Stimulated activated CD4-positive, alpha-beta T cell treated with anti-CD3 and anti-CD28 coated beads, Interleukin-1b, Interleukin-23, amount 100 ng/mL, for 4 hours (primary cell): ENCODE results near the gene TFB2M.
A peak's percentile ranks its signal among the peaks of the same experiment; 100 is the strongest.
"Not testable (repeated sequence)": the region's sequence is repeated elsewhere in the genome, so short reads cannot be mapped to it uniquely, and the experiment has no call there.

Experiments
- DNase-seq, 2 donors: peaks; one replicate each; pipeline ENCODE4 v3.0.0-alpha.2; 2020; ENCODE audit warnings: low read depth in 2 of 2

TFB2M gene

DNA sequence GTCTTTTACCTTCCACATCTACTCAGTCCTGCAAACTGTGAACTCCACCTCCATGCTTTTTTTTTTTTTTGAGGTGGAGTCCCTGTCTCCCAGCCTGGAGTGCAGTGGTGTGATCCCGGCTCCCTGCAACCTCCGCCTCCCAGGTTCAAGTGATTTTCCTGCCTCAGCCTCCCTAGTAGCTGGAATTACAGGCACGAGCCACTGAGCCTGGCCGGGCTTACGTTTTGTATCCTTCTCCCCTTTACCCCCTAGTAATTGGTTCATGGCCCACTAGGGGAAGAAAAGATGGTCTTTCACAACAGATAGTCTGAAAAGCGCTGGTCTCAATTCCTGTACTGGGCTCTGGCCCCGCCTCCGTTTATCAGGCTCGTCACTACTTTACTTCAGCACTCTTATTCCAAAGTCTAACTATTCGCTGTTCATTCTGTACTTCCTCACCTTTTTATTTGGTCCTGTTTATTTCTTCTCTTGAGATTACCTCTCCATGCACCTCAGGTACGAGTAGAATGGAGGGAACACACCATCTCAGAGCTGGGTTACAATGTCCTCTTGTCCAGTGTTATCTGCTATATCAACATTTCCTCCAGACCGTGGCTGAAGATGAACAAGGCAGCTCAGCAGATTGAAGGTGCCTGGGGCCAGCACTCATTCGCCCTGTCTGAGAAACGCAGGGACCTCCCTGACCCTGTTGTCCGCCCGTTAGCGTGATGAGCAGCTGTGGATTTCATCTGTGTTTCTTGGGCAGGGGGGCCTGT, 16.4 kb upstream of the TFB2M start:
- no peak for DNase-seq

DNA sequence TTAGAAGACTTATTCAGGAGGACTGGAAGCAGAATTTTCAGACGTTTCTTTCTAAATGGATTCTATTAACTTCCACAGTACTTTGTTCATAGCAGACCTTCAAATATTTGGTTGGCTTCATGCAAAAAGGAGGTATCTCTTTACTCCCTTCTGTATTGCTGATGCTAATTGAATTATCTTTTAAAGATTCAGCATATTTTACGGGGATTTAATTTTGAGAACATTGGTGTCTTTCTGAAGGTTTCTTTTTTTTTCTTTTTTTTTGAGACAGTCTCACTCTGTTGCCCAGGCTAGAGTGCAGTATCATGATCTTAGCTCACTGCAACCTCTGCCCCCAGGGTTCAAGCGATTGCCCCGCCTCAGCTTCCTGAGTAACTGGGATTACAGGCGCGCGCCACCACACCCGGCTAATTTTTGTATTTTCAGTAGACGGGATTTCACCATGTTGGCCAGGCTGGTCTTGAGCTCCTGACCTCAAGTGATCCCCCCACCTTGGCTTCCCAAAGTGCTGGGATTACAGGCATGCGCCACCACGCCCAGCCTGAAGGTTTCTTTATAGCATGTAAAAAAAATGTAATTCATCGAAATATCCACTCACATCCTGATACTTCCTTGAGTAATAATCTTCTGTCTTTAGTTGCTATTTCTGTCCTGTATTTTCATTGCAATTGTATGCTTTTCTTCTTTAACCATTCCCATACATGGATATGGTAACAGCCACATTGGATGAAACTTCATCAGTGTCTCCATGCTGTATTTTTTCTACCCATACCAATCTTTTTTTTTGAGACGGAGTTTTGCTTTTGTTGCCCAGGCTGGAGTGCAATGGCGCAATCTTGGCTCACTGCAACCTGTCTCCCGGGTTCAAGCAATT, 14.7 kb upstream of the TFB2M start:
- no peak for DNase-seq

DNA sequence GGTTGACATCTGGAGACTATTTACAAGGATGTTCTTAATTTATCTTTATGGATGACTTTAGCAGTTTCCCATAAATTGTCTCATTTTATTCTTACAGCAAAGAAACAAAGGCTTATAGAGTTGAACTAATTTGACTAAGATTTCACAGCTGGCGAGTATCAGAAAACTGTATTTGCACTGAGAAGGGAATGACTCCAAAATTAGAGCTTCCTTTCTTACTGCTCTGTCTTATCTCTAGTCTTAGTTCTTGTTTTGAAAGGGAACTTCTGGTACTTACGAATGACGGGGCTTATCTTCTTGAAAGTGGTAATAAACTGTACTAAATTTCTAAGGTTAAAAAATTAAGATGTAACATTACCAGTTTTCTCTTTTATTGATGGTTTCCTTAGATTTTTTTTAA, 13.8 kb upstream of the TFB2M start:
- DNase-seq = no peak

DNA sequence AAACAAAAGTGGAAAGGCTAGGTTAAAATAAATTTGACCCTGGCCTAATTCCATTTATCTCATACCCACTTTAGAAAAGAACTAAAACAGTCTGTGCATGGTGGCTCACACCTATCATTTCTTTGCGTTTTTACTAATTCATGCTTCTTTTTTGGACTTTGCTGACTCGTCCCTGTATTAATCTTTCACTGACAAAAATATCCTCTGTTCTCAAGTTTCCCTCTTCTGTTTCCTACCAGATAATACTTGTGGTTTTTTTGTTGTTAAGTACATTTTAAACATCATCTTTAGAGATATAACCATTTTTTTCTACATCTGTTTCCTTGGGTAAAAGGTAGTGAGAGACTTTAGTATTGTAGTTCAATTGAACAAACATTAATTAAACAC, 11.7 kb upstream of the TFB2M start:
- DNase-seq = no peak

DNA sequence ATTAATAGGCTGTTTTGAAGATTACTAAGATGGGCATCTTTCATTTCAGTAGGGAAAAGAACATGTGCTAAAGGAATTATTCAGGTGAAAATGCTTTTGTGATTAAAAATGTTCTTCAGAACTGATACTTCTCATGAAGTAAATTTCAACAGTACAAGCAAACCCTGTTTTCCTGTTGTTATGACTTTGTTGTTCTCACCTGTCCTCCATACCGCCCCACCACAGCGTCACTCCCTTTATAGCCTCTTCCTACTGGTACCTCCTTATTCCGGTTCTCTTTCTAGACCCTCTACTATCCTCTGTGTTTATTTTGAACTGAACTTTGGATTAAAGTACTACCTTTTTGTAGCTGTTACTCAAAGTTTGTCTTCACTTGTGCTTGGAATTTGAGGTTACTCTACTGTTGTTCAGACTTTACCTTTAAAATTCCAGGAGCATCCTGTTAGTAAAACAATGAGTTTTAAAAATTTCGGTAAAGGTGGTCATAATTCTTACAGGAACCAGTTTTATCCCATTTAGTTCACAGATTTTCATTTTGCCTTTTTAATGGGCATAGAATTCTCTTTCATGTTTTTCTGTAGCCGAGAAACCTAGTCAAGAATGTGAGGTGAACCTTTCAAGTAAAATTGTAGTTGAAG, 11.1 kb upstream of the TFB2M start:
- no peak for DNase-seq

DNA sequence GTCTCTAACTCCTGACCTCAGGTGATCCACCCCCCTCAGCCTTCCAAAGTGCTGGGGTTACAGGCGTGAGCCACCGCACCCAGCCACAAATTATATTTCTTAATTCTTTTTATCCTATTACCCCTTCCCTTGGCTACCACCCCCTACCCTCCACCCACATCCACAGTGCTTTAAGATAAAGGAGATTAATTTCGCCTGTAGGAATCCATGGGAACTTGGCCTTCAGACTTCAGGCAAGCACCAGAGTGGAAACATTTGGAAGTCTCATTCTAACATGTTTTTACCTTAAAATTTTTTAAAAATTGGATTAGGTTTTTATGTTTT, 10.6 kb upstream of the TFB2M start:
- DNase-seq = no peak

DNA sequence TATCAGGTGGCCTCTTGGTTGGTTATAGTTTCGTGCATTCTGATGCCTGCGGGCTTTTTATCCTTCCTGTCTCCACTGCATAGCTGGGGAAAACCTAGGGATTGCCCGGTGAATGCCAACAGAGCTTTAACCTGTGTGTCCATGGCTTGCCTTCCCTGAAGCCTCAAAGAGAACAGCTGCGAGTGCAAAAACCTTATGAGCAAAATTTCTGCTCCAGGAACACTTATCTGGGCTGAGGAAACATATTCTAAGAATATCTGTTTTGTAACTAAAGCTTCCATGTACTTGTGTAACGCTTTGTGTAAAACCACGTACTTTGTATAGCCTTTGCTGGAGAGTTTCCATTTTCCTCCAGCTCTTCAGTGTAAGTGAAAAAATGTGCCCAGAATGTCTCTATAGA, 7.4 kb upstream of the TFB2M start:
- no peak for DNase-seq

DNA sequence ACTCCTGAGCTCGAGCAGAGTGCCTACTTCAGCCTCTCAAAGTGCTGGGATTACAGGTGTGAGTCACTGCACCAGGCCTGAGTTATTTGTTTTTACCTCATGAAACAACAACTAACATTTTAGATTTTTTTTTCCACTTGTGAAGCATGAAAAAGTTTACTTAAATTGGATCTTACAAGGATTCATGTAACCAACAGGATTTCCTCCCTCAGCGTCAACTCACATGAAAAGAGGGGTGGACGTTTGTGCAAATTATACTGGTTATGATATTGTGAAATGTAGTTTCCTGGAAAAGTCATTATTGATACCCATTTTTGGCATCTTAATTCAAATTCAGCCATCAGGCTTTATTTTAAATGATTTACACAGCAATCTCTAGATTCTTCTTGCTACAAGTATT, 6.7 kb upstream of the TFB2M start:
- no peak for DNase-seq

DNA sequence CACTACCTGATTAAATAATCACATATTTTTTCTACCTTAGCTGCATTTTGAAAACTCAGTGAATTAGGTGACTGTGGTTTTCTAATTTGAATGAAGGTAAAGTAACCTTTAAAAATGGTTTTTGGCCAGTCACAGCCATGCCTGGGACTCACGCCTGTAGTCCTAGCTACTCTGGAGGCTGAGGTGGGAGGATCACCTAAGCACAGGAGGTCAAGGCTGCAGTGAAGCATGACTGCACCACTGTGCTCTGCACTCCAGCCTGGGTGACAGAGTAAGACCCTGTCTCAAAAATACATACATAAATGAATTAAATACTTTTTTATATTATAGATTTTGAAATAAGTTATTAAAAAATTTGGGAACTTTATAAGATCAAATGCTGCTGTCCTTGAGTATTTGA, 5.9 kb upstream of the TFB2M start:
- no peak for DNase-seq

DNA sequence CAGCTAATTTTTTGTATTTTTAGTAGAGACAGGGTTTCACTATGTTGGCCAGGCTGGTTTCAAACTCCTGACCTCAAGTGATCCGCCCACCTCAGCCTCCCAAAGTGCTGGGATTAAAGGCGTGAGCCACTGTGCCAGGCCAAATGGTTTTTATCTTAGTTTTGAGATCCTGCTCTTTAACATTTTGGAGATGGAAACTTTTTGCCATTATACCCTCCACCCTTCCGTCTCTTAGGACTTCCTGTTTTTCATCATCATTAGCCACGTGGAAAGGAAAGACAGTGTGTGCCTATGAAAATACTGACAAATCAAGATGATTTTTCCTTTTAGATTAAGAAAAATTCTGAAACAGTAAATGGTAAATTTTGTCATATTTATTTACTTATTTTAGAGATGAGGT, 5.2 kb upstream of the TFB2M start:
- not testable (repeated sequence) for DNase-seq

DNA sequence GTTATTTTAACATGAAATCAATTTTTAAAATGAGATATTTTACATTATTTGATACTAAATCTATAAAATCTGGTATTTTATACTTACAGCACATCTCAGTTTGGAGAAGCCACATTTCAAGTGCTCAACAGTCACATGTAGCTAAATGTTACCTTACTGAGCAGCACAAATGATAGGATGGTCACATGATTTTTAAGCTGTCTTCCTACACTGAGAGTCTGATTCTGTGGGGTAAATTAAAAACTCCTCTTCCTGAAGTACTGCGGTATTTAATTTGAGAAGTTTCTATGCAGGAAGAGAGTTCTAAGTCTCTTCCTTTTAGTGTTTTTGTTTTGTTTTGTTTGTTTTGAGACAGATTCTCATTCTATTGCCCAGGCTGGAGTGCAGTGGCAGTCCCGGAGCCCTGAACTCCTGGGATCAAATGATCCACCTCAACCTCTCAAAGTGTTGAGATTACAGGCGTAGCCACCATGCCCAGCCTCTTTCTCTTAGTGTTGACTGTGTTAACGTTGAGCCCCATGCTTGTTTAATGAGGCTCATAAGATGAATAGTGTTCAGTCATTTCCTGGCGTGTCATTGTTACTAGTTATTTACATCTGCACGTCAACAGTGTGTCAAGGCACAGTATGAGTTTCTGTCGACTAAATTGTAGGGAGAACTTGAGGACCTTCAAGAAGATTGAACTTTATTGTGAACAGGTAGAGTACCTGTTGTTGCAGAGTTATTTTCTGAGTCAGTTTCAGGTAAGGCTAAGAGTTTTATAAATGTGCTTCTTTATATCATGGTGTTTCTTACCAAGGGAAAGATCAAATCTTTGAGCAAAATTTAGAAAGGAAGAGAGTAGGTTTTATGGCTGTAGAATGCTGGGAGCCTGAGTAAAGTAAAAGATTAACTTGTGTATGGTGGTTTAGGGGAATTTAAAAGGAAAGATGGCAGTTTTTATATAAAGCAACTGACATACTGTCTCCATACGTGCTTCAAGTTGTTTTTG, 3.5 kb upstream of the TFB2M start:
- no peak for DNase-seq

DNA sequence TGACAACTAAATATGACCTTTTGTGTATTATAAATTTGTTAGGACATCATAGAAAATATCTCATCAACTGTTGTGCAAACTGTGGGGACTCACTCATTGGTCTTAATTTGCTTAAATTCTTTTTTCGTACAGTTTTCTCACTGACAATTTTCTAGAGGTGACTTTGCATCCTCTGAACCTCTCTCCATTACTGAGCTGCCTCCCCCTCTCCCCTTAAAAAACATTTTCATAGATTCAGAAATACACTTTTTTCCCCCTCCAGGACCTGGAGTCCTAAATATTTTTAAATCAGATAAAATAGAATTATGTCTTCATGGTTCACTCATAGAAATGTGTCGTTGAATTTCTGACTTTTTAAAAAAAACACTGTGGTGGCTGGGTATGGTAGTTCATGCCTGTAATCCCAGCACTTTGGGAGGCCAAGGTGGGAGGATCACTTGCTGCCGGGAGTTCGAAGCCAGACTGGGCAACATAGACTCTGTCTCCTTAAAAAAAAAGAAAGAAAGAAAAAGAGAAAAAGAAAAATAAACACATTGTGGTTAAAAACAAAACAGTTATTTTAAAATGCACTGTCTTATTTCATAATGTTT, 1.7 kb upstream of the TFB2M start:
- DNase-seq = no peak

DNA sequence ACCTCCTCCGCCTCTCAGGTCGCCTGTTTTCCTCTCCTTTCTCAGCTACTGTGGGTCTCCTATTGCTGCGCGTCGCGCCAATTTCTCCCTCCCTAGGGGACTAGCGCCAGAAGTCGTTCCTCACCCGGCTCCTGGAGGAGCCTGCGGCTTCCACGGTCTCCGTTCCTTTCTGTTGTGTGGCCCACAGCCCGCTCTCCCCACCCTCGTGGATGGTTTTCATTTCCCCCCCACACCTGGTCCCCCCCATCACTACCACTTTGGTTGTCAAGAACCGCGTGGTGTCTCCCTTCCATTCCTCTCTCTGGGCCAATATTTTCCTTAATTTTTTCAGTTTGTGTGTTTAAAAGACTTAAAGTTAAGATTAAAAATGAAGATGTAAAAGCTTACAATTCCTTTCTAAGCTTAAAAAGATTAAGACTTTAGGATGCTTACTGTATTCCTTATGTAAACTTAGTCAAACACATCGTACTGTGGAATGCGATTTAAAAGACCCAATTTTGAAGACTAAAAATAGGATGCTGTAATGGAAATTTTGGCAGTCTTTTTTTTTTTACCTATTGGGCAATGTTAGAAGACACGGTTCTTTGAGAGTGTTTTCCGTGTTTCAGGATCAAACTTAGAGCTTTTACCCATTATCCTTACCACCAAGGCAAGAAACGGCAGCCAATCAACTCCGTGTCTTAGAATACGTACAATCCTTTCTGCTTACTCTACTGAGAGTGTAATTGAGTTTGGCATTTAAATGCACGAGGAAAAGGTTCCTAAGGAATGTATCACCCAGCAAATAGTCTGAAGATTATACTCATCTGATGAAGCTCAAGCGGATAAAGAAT, 968 bp upstream of the TFB2M start:
- peak in 1 of 2 donors; percentile 22 for DNase-seq

DNA sequence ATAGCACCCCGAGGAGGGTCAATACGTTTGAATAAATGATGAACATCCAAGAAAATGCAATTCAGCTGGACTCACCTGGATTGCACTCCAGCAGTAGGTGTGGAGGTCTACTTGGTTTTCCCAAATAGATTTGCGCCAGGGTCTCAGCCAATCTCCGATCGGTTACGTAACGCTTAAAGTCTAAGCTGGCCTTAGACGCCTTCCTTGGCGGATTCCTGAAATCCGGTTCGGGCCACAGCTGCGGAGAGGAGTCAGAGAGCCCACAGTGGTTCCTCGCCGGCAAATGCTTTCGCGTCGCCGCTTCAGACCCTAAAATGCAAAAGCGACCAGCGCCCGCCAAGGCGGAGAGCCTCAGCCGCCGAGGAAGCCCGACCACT, 322 bp downstream of the TFB2M start:
- DNase-seq = no peak

DNA sequence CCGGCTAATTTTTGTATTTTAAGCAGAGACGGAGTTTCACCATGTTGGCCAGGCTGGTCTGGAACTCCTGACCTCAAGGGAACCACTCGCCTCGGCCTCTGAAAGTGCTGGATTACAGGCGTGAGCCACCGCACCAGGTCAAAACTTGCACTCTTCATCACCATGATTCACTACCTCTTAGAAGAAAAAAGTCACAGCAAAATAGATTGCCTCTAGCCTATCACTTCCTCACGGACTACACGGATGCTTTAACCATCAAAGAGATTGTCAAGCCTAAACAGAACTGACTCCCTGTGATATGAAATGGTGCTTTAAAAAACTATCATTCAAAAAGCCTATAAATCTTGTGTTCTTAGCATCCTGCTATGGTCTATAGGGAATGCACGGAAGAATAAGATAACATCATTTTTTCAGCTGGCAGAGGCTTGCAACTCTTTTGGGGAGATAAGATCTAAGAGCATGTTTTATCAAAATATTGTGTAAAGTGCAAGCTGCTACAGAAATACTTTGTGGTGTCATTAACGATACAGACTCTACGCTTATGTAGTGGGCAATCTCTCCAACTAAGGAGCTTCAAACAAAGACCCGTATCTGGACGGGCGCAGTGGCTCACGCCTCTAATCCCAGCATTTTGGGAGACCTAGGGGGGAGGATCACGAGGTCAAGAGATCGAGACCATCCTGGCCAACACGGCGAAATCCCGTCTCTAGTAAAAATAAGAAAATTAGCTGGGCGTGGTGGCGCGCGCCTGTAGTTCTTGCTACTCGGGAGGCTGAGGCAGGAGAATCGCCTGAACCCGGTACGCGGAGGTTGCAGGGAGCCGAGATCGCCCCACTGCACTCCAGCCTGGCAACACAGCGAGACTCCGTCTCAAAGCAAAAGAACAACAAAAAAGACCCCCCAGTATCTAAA, 966 bp downstream of the TFB2M start:
- DNase-seq = no peak

DNA sequence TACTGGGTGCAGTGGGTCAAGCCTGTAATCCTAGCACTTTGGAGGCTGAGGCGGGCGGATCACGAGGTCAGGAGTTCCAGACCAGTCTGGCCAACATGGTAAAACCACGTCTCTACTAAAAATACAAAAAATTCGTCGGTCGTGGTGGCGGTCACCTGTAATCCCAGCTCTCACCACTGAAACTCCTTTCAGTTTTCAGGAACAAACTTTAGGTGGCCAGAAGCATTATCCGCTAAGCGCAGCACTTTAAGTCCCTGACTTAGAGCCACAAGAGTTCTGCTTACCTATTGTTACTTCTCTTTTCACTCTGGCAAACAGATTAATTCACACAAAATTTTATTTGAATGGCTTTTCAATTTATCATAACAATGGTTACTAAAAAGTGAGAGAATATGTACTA, 5.2 kb downstream of the TFB2M start:
- not testable (repeated sequence) for DNase-seq

DNA sequence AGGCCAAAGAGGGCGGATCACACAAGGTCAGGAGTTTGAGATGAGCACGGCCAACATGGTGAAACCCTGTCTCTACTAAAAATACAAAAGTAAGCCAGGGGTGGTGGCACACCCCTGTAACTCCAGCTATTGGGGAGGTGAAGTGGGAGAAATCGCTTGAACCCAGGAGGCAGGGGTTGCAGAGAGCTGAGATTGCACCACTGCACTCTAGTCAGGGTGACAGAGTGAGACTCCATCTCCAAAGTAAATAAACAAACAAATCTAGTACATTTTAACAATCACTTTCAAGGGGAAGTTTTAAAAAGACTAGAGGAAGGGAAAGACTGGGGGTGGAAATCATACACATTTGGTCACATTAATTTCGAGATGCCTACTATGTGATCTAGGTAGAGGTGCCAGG, 6.8 kb downstream of the TFB2M start:
- no peak for DNase-seq

DNA sequence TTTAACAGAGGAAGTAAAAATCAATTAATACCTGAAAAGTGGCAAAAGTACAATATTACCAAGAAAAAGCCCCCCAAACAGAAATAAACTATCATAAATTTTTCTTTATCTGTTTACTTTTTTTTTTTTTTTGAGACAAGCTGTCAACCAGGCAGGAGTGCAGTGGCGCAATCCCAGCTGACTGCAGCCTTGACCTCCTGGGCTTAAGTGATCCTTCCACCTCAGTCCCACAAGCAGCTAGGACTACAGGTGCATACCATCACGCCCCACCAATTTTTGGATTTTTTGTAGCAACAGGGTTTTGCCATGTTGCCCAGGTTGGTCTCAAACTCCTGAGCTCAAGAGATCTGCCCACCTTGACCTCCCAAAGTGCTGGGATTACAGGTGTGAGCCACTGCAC, 8.0 kb downstream of the TFB2M start:
- no peak for DNase-seq

DNA sequence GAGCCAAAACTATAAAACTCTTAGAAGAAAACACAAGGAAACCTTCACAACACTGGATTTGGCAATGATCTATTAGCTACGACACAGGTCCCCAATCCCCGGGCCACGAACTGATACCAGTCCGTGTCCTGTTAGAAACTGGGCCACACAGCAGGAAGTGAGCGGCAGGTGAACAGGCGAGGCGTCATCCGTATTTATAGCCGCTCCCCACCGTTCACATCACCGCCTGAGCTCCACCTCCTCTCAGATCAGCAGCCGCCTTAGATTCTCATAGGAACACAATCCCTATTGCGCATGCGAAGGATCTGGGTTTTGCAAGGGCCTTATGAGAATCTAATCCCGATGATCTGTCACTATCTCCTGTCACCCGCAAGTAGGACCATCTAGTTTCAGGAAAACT, 11.9 kb downstream of the TFB2M start:
- DNase-seq = no peak
